GM12801 (cell line): ENCODE results near the gene BRINP2.

Source experiments
- TF ChIP-seq, protein P1 (sequence below): IDR thresholded peaks from one replicate; pipeline ENCODE4 v1.5.1; 2011; ENCODE audit warnings: control low read depth; ENCODE audit not compliant: insufficient read length; ENCODE audit errors: extremely low read depth

Gene BRINP2, protein sequence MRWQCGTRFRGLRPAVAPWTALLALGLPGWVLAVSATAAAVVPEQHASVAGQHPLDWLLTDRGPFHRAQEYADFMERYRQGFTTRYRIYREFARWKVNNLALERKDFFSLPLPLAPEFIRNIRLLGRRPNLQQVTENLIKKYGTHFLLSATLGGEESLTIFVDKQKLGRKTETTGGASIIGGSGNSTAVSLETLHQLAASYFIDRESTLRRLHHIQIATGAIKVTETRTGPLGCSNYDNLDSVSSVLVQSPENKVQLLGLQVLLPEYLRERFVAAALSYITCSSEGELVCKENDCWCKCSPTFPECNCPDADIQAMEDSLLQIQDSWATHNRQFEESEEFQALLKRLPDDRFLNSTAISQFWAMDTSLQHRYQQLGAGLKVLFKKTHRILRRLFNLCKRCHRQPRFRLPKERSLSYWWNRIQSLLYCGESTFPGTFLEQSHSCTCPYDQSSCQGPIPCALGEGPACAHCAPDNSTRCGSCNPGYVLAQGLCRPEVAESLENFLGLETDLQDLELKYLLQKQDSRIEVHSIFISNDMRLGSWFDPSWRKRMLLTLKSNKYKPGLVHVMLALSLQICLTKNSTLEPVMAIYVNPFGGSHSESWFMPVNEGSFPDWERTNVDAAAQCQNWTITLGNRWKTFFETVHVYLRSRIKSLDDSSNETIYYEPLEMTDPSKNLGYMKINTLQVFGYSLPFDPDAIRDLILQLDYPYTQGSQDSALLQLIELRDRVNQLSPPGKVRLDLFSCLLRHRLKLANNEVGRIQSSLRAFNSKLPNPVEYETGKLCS

DNA sequence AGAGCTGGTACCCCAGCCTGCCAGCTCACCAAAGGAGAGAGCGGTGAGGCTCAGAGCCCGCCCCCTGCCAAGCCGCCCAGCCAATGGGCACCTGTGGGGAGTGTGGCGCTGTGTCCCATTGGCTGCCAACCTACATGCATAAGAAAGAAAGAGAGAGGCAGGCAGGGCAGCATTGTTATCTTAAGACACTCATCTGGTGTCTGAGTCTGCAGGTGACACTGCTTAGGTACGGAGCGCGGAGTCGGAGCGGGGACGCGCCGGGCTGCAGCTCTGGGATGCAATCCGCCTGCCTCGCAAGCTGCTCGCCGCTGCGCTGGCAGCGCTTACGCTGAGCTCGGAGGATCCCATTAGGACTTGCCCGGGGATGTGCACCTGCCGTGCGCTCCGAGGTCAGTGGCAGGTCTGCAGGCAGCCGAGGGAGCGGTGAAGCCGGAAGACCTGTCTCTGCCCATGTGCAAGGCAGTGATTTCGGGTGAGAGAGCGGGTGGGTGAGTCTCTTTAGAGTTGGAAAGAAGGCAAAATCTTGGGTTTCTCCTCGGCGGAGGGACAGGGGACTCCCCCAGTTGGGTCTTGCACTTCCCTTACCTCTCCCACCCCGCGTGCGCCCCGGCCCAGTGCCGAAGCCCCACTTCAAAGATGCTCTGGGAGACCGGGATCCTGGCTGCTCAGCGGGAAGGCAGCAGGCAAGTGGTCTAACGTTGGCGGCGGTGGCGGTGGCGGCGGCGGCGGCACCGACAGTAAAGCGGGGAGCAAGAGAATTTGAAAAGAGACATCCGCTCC is at the start of gene BRINP2:
Gene BRINP2, plus strand, starts transcription at position 203 of the 780 bp plus-strand sequence. CDS start 58,919 bp downstream, outside the sequence.
- TF ChIP-seq, protein P1, sequence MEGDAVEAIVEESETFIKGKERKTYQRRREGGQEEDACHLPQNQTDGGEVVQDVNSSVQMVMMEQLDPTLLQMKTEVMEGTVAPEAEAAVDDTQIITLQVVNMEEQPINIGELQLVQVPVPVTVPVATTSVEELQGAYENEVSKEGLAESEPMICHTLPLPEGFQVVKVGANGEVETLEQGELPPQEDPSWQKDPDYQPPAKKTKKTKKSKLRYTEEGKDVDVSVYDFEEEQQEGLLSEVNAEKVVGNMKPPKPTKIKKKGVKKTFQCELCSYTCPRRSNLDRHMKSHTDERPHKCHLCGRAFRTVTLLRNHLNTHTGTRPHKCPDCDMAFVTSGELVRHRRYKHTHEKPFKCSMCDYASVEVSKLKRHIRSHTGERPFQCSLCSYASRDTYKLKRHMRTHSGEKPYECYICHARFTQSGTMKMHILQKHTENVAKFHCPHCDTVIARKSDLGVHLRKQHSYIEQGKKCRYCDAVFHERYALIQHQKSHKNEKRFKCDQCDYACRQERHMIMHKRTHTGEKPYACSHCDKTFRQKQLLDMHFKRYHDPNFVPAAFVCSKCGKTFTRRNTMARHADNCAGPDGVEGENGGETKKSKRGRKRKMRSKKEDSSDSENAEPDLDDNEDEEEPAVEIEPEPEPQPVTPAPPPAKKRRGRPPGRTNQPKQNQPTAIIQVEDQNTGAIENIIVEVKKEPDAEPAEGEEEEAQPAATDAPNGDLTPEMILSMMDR = no peak

DNA sequence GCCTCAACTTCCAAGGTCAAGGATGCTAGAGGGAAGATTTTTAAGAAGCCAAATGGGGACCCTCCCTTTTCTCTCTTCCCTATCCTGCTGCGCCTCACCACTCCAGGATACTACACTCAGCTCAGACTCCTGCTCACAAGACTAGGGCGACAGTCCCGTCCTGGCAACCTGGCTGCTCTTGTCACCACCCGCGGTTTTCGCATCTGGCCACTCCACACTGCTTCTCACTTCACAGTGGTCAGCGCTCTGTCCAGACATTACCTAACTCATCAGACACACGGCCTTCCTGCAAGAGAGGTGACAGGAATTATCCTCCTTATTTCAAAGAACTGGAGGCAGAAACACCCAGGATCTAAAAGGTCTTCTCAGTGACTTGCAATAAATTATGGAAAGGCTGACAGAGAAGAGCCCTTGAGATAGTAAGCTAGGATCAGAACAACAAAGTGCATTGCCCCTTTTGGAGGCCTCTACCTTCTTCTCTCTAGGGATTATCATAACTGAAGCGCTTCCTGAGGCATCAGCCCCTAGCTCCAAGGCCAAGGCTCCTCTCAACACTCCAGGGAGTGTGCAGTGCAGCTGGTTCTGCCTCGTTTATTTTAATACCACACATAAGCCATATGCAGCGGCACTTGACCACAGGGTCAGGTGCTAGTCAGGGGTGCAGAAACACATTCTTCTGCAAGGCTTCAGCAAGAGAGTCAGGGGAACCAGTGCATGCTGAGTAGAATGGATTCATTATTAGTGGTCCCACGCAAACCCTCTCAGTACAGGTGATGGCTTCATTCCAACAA is 48.1 kb upstream of the BRINP2 start:
- TF ChIP-seq, protein P1 = no peak

DNA sequence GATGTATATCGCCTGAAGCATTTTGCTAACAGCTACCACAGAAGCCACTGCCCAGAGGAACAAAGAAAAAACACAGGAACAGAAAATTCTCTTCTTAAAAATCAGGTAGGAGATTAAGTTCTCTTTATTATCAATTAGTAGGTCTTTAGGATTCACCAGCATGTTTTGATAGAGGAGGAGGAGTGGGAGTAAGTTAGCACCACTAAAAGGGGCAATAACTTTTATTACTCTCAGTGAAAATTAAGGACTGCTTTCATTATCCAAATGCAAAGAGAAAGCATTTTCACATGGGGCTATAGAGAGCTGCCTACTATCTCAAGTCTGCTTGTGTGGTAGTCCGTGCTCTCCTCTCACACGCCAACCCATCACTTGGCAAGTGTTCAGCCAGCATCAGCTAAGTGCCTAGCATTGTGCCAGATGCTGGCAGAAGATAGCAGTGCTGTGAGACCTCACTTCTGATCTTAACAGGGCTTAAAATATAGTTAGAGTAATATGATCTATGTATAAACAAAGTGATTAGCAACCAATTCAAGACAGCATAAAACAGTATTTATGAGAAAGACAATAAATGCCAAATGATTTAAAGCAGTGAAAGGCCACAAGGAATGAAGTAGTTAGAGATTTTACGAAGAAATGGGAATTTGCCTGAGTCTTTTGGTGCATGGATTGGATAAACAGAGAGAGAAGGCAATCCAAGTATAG is 46.0 kb upstream of the BRINP2 start:
- TF ChIP-seq, protein P1 = no peak

DNA sequence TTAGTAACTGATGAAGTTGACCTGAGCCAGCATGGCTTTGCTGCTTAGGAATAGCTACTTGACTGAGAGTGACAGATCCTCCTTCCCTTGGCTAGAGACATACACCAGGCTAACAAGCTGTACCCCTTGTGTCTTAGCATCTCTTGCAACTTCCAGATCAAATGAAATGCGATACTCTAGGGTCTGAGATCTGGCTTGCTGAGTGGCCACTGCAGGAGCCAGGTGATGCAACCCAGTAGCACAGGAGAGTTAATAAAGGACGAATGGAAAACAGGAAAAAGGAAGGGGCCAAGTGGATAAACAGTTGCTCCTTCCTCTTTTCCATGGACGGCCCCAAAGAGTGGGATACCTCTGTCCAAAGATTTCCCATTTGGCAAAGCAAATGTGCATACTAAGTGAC is 44.5 kb upstream of the BRINP2 start:
- TF ChIP-seq, protein P1 = no peak

DNA sequence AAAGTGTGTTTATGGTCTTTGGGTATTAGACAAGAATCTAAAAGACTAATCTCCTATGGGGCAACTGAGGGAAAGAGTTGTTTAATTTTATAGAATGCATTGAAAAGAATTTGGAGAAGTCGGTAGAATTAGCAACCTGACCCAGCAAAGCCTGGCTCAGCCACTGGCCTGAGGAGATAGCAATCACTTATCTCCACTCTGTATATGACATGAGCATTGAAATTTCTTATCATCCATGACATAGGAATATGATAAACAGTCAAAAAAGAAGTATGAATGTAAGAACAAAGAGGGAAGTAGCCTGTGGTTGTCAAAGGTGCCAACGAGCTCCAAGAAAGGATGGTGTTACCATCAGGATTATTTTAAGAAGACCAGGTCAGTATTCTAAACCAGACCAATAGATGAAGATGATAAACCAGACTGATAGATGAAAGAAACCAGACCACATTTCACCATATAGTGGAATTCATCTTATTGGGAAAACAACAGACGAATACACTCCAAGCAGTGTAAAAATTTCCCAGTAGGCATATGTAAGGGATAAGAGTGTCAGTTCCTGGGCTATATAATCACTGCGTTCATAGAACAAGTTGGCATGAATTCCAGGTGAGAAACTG is 42.0 kb upstream of the BRINP2 start:
- TF ChIP-seq, protein P1 = no peak

DNA sequence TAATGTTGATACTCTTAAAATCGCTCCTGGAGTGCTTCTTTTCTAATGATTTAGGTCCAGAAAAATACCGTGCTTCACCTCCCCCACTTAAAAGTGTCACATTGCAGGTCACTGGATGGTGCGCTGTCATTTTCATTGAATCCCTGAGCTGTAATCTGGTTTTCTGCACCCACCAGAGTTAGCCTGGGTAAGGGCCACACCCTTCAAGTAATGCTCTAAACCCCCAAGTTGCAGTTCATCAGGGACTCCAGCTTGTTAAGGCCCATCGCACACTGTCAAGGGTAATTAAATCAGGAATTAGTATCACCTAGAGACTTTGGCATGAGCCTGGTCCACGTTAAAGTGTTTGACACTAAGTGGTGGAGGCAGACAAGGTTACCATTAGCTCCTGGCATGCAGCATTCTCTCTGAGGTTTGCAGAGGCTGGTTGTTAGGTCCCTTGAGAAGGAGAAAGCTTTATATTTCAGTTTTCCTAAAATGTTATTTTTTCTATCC is 40.3 kb upstream of the BRINP2 start:
- TF ChIP-seq, protein P1 = no peak
